HG03064 (cell line): ENCODE measurements around the gene ADGRE1.
A peak's percentile ranks its signal among the peaks of the same experiment; 100 is the strongest.
"Not testable (repeated sequence)": the region's sequence is repeated elsewhere in the genome, so short reads cannot be mapped to it uniquely, and the experiment has no call there.

Experiments
- ATAC-seq: cut with Tn5 transposase; IDR thresholded peaks from one replicate; pipeline ENCODE4 v1.9.1; 2021; ENCODE audit warnings: low read depth; ENCODE audit not compliant: unreplicated experiment

The ADGRE1 gene, protein sequence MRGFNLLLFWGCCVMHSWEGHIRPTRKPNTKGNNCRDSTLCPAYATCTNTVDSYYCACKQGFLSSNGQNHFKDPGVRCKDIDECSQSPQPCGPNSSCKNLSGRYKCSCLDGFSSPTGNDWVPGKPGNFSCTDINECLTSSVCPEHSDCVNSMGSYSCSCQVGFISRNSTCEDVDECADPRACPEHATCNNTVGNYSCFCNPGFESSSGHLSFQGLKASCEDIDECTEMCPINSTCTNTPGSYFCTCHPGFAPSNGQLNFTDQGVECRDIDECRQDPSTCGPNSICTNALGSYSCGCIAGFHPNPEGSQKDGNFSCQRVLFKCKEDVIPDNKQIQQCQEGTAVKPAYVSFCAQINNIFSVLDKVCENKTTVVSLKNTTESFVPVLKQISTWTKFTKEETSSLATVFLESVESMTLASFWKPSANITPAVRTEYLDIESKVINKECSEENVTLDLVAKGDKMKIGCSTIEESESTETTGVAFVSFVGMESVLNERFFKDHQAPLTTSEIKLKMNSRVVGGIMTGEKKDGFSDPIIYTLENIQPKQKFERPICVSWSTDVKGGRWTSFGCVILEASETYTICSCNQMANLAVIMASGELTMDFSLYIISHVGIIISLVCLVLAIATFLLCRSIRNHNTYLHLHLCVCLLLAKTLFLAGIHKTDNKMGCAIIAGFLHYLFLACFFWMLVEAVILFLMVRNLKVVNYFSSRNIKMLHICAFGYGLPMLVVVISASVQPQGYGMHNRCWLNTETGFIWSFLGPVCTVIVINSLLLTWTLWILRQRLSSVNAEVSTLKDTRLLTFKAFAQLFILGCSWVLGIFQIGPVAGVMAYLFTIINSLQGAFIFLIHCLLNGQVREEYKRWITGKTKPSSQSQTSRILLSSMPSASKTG

GRCh38 chr19:6887316-6887715 is at the start of gene ADGRE1:
ADGRE1 (plus strand) TSS chr19:6887579; CDS start chr19:6887609, 30 bp downstream.
- ATAC-seq: no peak

DNA sequence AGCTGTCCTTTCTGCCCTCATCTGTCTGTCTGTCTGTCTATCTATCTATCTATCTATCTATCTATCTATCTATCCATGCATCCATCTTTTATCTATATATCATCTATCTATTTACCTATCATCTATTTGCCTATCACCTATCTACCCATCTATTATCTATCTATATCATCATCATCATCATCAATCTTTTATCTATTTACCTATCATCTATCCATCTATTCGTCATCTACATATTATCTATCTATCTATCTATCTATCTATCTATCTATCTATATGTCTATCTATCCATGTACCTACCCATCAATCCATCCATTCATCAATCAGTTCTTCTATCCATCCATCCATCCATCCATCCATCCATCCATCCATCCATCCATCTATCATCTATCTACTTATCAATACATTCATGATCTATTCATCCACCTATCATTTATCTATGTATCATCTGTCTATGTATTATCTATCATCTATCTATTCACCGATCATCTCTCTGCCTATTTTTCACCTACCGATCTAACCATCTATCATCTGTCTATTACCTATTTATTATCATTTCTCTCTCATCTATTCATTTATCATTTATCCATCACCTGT is 49.2 kb upstream of the ADGRE1 start:
- ATAC-seq: no peak

GRCh38 chr19:6842871-6843607 is 44.3 kb upstream of the ADGRE1 start:
- no peak for ATAC-seq

GRCh38 chr19:6847828-6848200 is 39.6 kb upstream of the ADGRE1 start:
- ATAC-seq: no peak

DNA sequence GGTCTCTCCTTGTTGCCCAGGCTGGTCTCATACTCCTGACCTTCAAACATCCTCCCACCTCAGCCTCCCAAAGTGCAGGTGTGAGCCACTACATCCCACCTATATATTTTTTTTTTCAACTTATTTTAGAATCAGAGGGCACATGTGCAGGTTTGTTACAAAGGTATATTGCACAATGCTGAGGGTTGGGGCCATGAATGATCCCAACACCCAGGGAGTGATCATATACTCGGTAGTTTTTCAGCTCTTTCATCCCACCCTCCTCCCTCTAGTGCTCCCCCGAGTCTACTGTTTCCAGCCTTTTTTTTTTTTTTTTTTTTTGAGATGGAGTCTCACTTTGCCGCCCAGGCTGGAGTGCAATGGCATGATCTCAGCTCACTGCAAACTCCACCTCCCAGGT is 38.4 kb upstream of the ADGRE1 start:
- no peak for ATAC-seq

DNA sequence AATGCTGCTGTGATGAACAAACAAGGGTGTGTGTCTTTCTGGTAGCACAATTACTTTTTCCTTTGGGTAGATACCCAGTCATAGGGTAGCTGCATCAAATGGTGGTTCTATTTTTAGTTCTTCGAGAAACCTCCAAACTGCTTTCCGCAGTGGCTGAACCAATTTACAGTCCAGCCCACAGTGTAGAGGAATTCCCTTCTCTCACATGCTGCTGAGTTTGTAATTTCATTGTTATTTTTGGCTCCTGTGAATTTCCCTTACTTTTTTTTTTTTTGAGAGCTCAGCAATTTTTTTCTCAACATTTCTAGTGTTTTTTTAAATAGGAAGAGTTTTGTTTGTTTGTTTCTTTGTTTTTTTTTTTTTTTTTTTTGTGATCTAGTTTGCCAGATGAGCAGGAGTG is 37.5 kb upstream of the ADGRE1 start:
- no peak for ATAC-seq

GRCh38 chr19:6851359-6851758 is 36.0 kb upstream of the ADGRE1 start:
- no peak for ATAC-seq

- ATAC-seq: no peak
These were observed 35.4 kb upstream of the ADGRE1 start for GRCh38 chr19:6852001-6852400.

- ATAC-seq: no peak
These were observed 33.5 kb upstream of the ADGRE1 start for GRCh38 chr19:6853868-6854267.

DNA sequence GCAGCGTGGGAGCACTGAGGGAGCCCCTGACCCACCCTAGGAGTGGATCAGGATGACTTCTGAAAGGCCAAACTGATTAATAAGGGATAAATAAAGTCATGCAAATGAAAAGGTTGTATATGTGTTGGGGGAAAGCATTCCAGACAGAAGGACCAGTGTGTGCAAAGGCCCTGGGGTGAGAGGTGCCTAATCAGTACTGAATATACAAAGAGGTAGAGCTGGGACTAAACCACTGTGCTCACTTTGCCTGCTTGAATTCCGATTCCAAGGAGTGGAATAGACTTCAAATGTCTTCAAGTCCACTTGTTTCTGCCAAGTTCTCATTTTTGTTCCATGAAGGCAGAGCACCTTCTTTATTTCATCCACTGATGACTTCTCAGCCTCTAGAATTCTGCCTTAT is 32.6 kb upstream of the ADGRE1 start:
- ATAC-seq: no peak

DNA sequence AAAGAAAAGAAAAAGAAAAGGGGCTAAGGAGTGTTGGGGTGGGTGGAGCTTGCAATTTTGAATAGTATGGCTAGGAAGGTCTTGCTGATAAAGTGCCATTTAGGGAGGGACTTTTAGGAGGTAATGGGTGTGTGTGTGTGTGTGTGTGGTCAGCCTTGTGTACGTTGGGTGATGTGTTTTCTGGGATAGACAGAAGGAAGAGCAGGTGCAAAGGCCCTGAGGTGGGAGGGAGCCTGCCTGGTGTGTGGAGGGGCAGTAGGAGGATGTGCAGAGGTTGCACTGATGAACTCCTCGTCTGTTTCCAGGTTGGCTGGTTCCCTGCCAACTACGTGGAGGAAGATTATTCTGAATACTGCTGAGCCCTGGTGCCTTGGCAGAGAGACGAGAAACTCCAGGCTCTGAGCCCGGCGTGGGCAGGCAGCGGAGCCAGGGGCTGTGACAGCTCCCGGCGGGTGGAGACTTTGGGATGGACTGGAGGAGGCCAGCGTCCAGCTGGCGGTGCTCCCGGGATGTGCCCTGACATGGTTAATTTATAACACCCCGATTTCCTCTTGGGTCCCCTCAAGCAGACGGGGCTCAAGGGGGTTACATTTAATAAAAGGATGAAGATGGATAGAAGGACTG is 30.5 kb upstream of the ADGRE1 start:
- no peak for ATAC-seq

DNA sequence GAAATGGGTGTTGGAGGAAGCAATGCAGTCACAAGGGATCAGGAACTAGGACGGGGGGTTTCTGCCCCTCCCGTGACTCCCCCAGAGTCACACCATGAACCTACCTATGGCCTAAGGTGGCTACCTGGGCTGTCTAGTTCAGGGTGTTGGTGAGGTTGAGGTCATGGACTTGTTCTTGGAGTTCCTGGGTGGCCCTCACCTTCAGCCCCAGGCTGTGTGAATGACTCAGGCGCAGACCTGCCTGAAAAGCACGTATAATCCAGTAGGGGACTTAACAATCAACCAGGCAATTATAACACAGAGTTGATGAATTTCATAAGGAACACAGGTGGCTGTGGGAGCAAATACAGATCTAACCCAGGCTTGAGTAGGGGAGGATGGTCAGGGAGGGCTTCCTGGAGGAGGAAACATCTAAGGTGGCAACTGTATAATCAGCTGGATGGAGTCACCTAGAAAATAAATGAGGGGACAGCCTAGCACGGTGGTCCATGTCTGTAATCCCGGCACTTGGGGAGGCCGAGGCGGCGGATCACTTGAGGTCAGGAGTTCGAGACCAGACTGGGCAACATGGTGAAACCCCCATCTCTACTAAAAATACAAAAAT is 25.6 kb upstream of the ADGRE1 start:
- ATAC-seq: no peak

- ATAC-seq: peak; percentile 59
These were observed 24.7 kb upstream of the ADGRE1 start for GRCh38 chr19:6862673-6863078.

GRCh38 chr19:6864325-6864940 is 22.9 kb upstream of the ADGRE1 start:
- ATAC-seq: no peak

- no peak for ATAC-seq
These were observed 21.5 kb upstream of the ADGRE1 start for GRCh38 chr19:6865849-6866248.

DNA sequence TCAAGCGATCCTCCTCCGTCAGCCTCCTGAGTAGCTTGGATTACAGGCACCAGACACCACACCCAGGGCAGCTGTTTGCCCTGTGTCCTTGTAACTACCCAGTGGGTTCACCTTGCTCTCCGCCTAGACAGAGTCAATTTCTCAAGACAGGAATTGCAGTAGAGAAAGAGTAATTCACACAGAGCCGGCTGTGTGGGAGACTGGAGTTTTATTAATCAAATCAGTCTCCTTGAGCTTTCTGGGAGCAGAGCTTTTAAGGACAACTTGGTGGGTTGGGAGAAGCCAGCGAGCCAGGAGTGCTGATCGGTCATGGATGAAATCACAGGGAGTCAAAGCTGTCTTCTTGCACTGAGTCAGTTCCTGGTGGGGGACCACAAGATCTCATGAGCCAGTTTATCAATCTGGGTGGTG is 20.6 kb upstream of the ADGRE1 start:
- ATAC-seq: no peak

DNA sequence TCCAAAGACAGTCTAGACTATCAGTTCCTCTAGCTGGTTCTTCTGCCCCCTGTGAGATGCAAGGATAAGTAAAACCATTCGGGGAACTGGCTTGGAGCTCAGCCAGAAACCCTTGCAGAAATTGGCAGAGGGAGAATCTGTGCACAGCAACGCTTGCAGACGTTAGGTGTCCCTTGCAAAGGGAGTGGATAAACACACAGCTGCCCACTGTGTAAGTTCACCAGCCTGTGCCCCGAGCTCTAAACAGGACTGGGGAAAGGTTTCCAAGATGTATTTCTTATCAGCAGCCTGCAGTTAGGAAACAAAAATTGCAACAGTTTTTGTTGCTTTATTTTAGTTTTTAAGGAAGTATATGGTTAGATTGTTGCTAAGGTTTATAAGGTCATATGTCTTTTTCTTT is 19.0 kb upstream of the ADGRE1 start:
- ATAC-seq: no peak

DNA sequence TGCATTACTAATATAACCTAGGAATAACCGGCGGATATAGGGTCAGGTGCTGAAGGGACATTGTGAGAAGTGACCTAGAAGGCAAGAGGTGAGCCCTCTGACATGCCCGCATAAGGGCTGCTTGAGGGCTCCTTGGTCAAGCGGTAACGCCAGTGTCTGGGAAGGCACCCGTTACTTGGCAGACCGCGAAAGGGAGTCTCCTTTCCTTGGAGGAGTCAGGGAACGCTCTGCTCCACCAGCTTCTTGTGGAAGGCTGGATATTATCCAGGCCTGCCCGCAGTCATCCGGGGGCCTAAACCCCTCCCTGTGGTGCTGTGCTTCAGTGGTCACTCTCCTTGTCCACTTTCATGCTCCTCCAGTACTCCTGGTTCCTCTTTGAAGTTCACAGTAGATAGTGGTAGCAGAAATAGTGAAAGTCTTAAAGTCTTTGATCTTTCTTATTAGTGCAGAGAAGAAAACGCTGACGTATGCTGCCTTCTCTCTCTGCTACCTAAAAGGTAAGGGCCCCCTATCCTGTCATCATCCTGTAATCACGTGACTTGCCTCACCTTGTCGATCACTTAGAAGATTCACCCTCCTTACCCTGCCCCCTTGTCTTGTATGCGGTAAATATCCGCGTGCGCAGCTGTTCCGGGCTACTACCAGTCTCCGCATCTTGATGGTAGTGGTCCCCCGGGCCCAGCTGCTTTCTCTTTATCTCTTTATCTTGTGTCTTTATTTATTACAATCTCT is 18.1 kb upstream of the ADGRE1 start:
- ATAC-seq: not testable (repeated sequence)
